C4-2B (cell line): ENCODE results near the gene NR1I3.

Experiments
- ZFX ChIP-seq: fragments of 450-650 bp; IDR thresholded peaks from 2 replicates; pipeline ENCODE4 v1.6.1; 2017
- TF ChIP-seq, protein P1 (sequence below): fragments of 450-650 bp; conservative IDR thresholded peaks from 2 replicates; pipeline ENCODE4 v1.5.1; 2017; ENCODE audit warnings: mild to moderate bottlenecking

DNA sequence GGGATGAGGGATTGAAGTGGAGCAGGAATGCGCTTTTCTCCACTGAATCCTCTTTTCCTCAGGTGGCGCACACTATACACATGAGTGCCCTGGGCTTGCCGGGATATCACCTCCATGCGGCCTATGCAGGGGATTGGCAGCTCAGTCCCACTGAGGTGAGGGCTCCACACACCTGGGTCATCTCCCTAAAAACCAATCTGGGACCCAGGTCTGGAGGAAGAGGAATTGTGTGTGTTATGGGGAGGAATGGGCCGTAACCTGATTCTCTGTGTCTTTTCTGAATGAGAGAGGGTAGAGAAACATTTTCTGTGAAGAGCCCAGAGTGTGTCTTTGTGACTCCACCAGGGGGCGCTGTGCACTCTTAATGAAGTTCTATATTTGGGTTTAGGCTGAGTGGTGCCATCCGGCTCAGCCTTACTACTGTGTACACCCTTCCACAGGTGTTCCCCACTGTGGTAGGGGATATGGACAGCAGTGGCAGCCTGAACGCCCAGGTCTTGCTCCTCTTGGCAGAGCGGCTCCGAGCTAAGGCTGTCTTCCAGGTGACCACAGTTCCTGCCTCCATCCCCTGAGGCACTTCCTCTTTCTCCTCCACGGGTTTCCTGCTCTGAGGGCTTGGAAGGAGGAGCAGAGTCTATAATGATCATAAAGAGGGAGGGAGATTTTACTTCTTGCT, 10.7 kb downstream of the NR1I3 start:
- TF ChIP-seq, protein P1, sequence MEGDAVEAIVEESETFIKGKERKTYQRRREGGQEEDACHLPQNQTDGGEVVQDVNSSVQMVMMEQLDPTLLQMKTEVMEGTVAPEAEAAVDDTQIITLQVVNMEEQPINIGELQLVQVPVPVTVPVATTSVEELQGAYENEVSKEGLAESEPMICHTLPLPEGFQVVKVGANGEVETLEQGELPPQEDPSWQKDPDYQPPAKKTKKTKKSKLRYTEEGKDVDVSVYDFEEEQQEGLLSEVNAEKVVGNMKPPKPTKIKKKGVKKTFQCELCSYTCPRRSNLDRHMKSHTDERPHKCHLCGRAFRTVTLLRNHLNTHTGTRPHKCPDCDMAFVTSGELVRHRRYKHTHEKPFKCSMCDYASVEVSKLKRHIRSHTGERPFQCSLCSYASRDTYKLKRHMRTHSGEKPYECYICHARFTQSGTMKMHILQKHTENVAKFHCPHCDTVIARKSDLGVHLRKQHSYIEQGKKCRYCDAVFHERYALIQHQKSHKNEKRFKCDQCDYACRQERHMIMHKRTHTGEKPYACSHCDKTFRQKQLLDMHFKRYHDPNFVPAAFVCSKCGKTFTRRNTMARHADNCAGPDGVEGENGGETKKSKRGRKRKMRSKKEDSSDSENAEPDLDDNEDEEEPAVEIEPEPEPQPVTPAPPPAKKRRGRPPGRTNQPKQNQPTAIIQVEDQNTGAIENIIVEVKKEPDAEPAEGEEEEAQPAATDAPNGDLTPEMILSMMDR: peak; percentile 94
- no peak for TF ChIP-seq ZFX
